ENCODE data around the gene CTRB1. TPM values are rescaled to one million over a fixed set of nuclear protein-coding genes. Genes with fewer than 3 reads are reported as not detected.

Gene CTRB1
- total and polyA plus RNA-seq, 2 of the 8 experiments (the other 6 are each of a cell fraction or from before 2014, with no cell fraction given) = not detected

- no peak overlapping the region for H4K91ac ChIP-seq (replicated peaks; ENCODE audit: insufficient read length, low read length)
- H3K23ac ChIP-seq (ENCODE audit: insufficient read length) = no peak overlapping the region
- TF ChIP-seq POU5F1 (IDR thresholded peaks at IDR 0.05; ENCODE audit: low read depth, low read length) (no peak), GABPA (IDR thresholded peaks at IDR 0.05; ENCODE audit: borderline replicate concordance, insufficient read depth, low read length) (no peak), NRF1 (IDR thresholded peaks at IDR 0.05; ENCODE audit: low read depth, low read length) (no peak), TCF12 (IDR thresholded peaks at IDR 0.05; ENCODE audit: low read depth, low read length) (no peak), CTBP2 (IDR thresholded peaks at IDR 0.05; ENCODE audit: borderline replicate concordance, insufficient read depth, insufficient read length, low read length) (no peak), SP1 (IDR thresholded peaks at IDR 0.05; ENCODE audit: low read depth, low read length) (no peak), MAX (IDR thresholded peaks at IDR 0.05) (no peak)
- H3K9me3 ChIP-seq (ENCODE audit: insufficient read depth in 2 of 2, low read depth in 1 of 2, low read length in 1 of 2) = no peaks in the 10 kb centered on the region
- no peak overlapping the region; a peak in 1 of 4 replicates for H3K4me2 ChIP-seq (ENCODE audit: insufficient read depth in 1 of 2, low read depth in 2 of 2, low read length in 2 of 2)
- H2BK15ac ChIP-seq (ENCODE audit: low read length) = no peak overlapping the region
- H2BK5ac ChIP-seq (ENCODE audit: low read depth, low read length) = peak overlapping the region; percentile 64; the same call in 1 of the 2 replicates
- no peak overlapping the region for H2AFZ ChIP-seq (ENCODE audit: low read length)
- no peak overlapping the region for H3K18ac ChIP-seq (ENCODE audit: extremely low read depth, low read length)
- H4K20me1 ChIP-seq (replicated peaks in 1 of 2; ENCODE audit: control insufficient read depth in 1 of 2, insufficient read depth in 2 of 2, low read length in 2 of 2) = peaks cover 45 to 54% of the 10 kb centered on the region in 2 experiments
- no peak for DNase-seq (ENCODE audit: low read depth in 1 of 2, low spot score in 2 of 2)
- H3K79me1 ChIP-seq (ENCODE audit: low read depth, low read length) = peaks cover 38% of the 10 kb centered on the region
- no peak overlapping the region for H2BK20ac ChIP-seq (ENCODE audit: low read length)
- no peak overlapping the region for H3K56ac ChIP-seq (replicated peaks; ENCODE audit: insufficient read length, low read depth, low read length)
- no peak overlapping the region for H4K8ac ChIP-seq (ENCODE audit: extremely low read depth, insufficient read depth, low read length)
- H3K36me3 ChIP-seq (ENCODE audit: control insufficient read depth in 2 of 4, insufficient read depth in 4 of 4, low read length in 3 of 4) = peaks cover 0 to under 1% (median 0%) of the 10 kb centered on the region in 4 experiments; a peak in 1 of 8 replicates
- H2AK5ac ChIP-seq (ENCODE audit: low read depth, low read length) = no peak overlapping the region
- 92% methylated on average over 13 of the region's 13 CpGs; no CpG with 5 or more reads in 1 of the 2 experiments for WGBS, 2 experiments (ENCODE audit: extremely low coverage in 1 of 2, insufficient coverage in 1 of 2, insufficient read length in 1 of 2, insufficient replicate concordance in 2 of 2, low coverage in 1 of 2, low lambda C conversion rate in 2 of 2, missing lambda C conversion rate in 1 of 2)
- ChIA-PET POLR2A (ENCODE audit: partially characterized antibody) (interaction anchor here (0.9 to 16.2 kb wide), 5 partner anchors 8 to 82 kb away, joined by 3 to 375 read pairs (median 6); no protein-coding TSS in a partner anchor), CTCF (ENCODE audit: partially characterized antibody) (interaction anchor here (0.7 to 15.7 kb wide), 6 partner anchors 9 to 59 kb away, joined by 3 to 236 read pairs (median 3); no protein-coding TSS in a partner anchor)
- peaks cover 10% of the 10 kb centered on the region; the same call in 1 of the 2 replicates for H3K23me2 ChIP-seq (ENCODE audit: low read depth, low read length)
- FAIRE-seq = no peak
- no peak overlapping the region for H3K4ac ChIP-seq (replicated peaks; ENCODE audit: insufficient read length, low read depth, low read length)
- no peak overlapping the region for H4K5ac ChIP-seq (ENCODE audit: insufficient read length, low read depth, low read length)
- peak overlapping the region; percentile 10 for H3K27ac ChIP-seq (ENCODE audit: low read depth, low read length)
- H3K14ac ChIP-seq (ENCODE audit: insufficient read length) = no peak overlapping the region
- peaks cover 27 to 91% of the 10 kb centered on the region in 2 experiments for H3K79me2 ChIP-seq (ENCODE audit: control insufficient read depth in 1 of 2, insufficient read depth in 2 of 2, low read length in 2 of 2)
- no peak overlapping the region for H2BK12ac ChIP-seq (ENCODE audit: low read depth, low read length)
- H3K9ac ChIP-seq (replicated peaks in 1 of 4; ENCODE audit: extremely low read depth in 1 of 4, low read depth in 3 of 4, low read length in 3 of 4) = no peak overlapping the region
- H3K27me3 ChIP-seq (replicated peaks in 1 of 4; ENCODE audit: control insufficient read depth in 3 of 4, extremely low read depth in 1 of 4, insufficient read depth in 3 of 4, low read length in 3 of 4) = no peaks in the 10 kb centered on the region; a peak in 1 of 7 replicates
- H3K4me1 ChIP-seq (replicated peaks in 1 of 4; ENCODE audit: control insufficient read depth in 3 of 4, insufficient read depth in 4 of 4, low read length in 3 of 4) = peaks cover 0 to 71% (median 56%) of the 10 kb centered on the region in 4 experiments; a peak in 6 of 7 replicates
- no peak overlapping the region for H2BK120ac ChIP-seq (replicated peaks; ENCODE audit: low read depth, low read length)
- no peak overlapping the region for H3K4me3 ChIP-seq (ENCODE audit: extremely low read depth in 1 of 4, insufficient read depth in 2 of 4, low read depth in 3 of 4, low read length in 4 of 4)
These were observed 29.4 kb downstream of the CTRB1 start for GRCh38 chr16:75248142-75248535.
